NCI-H345 treated with DMSO at 0.1 percent for 48 hours (cell line): ENCODE data around the gene TSPY1.
"Not testable (repeated sequence)": the region's sequence is repeated elsewhere in the genome, so short reads cannot be mapped to it uniquely, and the experiment has no call there.

Experiments
- DNase-seq: peaks from one replicate; lab custom pipeline; 2025; ENCODE audit not compliant: unreplicated experiment; lab: John Stamatoyannopoulos, UW

The TSPY1 gene

GRCh38 chrY:9466655-9467054 is at the start of gene TSPY1:
TSS of gene TSPY1 (plus strand) at chrY:9466955. CDS start at chrY:9467001, 46 bp downstream.
- not testable (repeated sequence) for DNase-seq

GRCh38 chrY:9486967-9487366 is 20.2 kb downstream of the TSPY1 start, which contains the start of gene TSPY9:
TSS of gene TSPY9 (plus strand) at chrY:9487267. CDS start at chrY:9487313, 46 bp downstream.
- DNase-seq: not testable (repeated sequence)

GRCh38 chrY:9504396-9504795 is 37.6 kb downstream of the TSPY1 start:
- DNase-seq: not testable (repeated sequence)

- not testable (repeated sequence) for DNase-seq
Measured at GRCh38 chrY:9516287-9516686, 49.5 kb downstream of the TSPY1 start.
